Camera-type eye (tissue), 1 donor: ENCODE data around the gene PRR5L. TPM values are rescaled to one million over a fixed set of nuclear protein-coding genes. Genes with fewer than 3 reads are reported as not detected.

Experiments used
- total RNA-seq: library from RNA; depleted of rRNA; stranded (reverse); fragments of >200 nt; gene quantifications from one replicate; pipeline ENCODE4 v1.2.3, GENCODE V29; 2014

The PRR5L gene, protein sequence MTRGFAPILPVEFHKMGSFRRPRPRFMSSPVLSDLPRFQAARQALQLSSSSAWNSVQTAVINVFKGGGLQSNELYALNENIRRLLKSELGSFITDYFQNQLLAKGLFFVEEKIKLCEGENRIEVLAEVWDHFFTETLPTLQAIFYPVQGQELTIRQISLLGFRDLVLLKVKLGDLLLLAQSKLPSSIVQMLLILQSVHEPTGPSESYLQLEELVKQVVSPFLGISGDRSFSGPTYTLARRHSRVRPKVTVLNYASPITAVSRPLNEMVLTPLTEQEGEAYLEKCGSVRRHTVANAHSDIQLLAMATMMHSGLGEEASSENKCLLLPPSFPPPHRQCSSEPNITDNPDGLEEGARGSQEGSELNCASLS
- total RNA-seq = 31.0 TPM

DNA sequence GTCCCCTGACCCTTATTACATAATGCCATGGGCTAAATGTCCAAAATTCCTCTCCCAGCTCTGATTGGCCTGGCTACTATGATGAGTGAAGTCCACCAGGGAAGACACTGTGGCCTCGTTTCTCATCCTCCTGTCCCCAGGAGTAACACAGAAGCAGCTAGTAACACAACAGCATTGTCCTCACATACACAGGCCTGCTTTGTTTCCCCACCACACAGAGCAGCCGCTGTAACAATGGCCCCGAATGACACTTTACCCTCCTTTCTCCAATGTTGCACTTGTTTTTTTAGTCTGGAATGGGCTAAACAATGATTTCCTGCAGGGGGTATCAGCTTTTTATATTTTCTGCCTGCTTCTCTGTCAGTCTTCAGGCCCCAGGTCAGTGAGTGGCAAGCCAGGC lies at the start of gene PRR5L:
TSS of gene PRR5L (plus strand) at position 363 of the 400 bp plus-strand sequence. CDS start 104,834 bp downstream, outside the sequence.

DNA sequence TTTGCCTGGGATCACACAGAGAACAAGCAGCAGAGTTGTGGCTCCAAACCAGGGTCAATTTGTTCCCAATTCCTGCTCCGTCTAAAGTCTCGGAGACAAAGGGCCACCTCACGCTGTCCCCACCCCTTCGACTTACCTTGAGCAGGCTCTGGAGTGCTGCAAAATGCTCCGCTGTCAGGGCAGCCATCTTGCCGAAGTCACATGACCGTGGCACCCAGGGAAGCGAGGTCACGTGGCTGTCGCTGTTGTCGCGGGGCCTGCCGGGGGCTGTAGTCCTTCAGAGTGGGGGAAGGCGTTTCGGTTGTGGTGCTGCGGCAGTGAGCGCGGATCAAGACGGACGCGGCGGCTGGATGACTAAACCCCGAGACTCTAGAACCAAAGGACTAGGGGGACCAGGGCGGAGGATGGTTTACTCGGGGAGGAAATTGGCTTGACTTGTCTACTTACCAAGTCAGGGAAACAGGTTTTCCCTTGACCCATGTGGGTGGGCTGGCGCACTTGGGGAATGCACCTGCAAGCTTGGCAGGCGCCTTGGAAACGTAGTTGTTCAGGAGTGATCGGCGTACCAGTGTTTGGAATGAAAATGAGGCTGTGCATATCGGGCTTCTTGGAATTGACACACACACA lies 6.7 kb upstream of the PRR5L start, which contains the start of gene COMMD9:
TSS of gene COMMD9 (minus strand) at position 199 of the 627 bp plus-strand sequence. CDS start at position 187, 12 bp downstream.

DNA sequence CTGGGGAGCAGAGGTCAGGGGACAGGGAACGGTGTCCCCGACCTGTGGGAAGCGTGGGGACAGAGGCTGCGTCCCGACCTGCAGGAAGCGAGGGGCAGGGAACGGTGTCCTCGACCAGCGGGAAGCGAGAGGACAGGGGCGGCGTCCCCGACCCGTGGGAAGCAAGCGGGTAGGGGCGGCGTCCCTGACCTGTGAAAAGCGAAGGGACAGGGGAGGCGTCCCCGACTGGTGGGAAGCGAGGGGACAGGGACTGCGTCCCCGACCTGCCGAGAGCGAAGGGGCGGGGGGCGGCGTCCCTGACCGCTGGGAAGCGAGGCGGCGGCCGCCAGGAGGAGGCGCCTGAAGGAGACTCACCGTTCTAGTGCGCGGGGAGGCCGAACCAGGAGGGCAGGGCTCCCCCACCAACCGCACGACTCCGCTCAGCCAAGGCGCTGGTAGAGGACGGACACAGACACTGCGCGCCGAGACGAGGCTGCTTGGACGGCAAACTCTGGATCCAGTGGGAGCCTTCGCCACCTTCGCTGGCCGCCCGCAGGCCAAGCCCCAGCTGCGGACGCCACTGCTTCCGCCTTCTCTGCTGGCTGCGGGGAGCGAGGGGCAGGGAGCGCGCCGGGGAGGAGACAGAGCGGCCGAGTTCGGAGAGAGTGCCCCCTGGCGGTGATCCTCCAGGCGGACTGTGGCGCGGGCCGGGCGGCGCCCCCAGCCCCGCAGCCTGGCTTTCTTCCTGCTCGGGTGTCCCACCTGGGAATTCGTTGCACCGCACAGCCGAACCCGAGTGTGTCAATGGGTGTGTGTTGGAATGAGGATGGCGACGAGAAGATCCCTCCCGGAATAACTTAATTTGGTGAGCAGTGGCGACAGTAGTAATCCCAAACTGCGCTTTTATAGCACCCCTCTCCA lies 213.9 kb downstream of the PRR5L start, which contains the start of gene TRAF6:
TSS of gene TRAF6 (minus strand) at position 579 of the 900 bp plus-strand sequence. CDS start 8,757 bp downstream, outside the sequence.

Other genes with a start within 250 kb of the PRR5L start
- gene COMMD9, start 6.9 kb upstream of the PRR5L start, total RNA-seq = 34.8 TPM
- 16.7 TPM for gene TRAF6, start 214.0 kb downstream of the PRR5L start, total RNA-seq